ENCODE data around the gene ZC3H18.

GRCh38 chr16:88627531-88628411 lies 57.6 kb downstream of the ZC3H18 start:
- TF ChIP-seq CTCF (IDR thresholded peaks at IDR 0.05) (no peak), POLR2A (IDR thresholded peaks at IDR 0.05) (no peak), EP300 (IDR thresholded peaks at IDR 0.05) (no peak)

Data from ovary (tissue), 3 donors.